Small intestine (tissue), 7 donors: ENCODE results near the gene PAPPA2. TPM values are rescaled to one million over a fixed set of nuclear protein-coding genes. Genes with fewer than 3 reads are reported as not detected.

Experiments used
- DNase-seq, 2 donors: peaks; one replicate each; pipeline versions ENCODE4 v3.0.0 to v3.0.0-alpha.2; 2013
- FAIRE-seq: peaks from 2 replicates; lab custom pipeline; 2012; peaks lifted over from hg19 to GRCh38; lab: Jason Lieb, UNC
- H3K27ac ChIP-seq, 3 donors: one replicate each; pipeline ENCODE4 v1.5.1; 2013; ENCODE audit warnings: low read length in 2 of 3, mild to moderate bottlenecking in 2 of 3, control low read depth in 1 of 3, inconsistent platforms in 1 of 3, low read depth in 1 of 3, moderate library complexity in 1 of 3
- H3K27me3 ChIP-seq, 3 donors: one replicate each; pipeline ENCODE4 v1.6.1; 2013; ENCODE audit warnings: low read length in 3 of 3, inconsistent platforms in 1 of 3; ENCODE audit not compliant: control insufficient read depth in 3 of 3, insufficient read depth in 3 of 3
- H3K36me3 ChIP-seq, 3 donors: one replicate each; pipeline ENCODE4 v1.6.1; 2013; ENCODE audit warnings: low read length in 3 of 3, inconsistent platforms in 1 of 3, low read depth in 1 of 3, mild to moderate bottlenecking in 1 of 3, moderate library complexity in 1 of 3; ENCODE audit not compliant: control insufficient read depth in 3 of 3, insufficient read depth in 2 of 3
- H3K4me1 ChIP-seq, 3 donors: one replicate each; pipeline ENCODE4 v1.6.1; 2013; ENCODE audit warnings: low read length in 2 of 3, inconsistent platforms in 1 of 3, low read depth in 1 of 3, mild to moderate bottlenecking in 1 of 3, moderate library complexity in 1 of 3; ENCODE audit not compliant: control insufficient read depth in 3 of 3, insufficient read depth in 2 of 3
- H3K4me3 ChIP-seq, 3 donors: one replicate each; pipeline ENCODE4 v1.5.1; 2013; ENCODE audit warnings: low read length in 3 of 3, control low read depth in 1 of 3, inconsistent platforms in 1 of 3, low read depth in 1 of 3, mild to moderate bottlenecking in 1 of 3, moderate library complexity in 1 of 3
- H3K9me3 ChIP-seq, 2 donors: one replicate each; pipeline ENCODE4 v1.6.1; 2013; ENCODE audit warnings: low read depth in 1 of 2, low read length in 1 of 2; ENCODE audit not compliant: control insufficient read depth in 2 of 2, insufficient read depth in 1 of 2
- WGBS, 3 donors: extraction: QIAGEN DNeasy Blood & Tissue Kit; methylation state at CpG; one replicate each; pipeline ENCODE4 v1.1.7; 2013; 5-methylcytosine and 5-hydroxymethylcytosine counted together
- polyA plus RNA-seq, 4 donors: library from polyadenylated mRNA; stranded (reverse) in 3 of 4; unstranded in 1 of 4; fragments of 200-250 nt in 3 of 4; fragments of 120-200 nt in 1 of 4; gene quantifications; one replicate each; pipeline versions ENCODE4 v1.2.1 to v1.2.3, GENCODE V29; 2013
- donor health status: healthy with polysubstance abuse.
- donor health status: control.
- donor health status: control.
- donor health status: Bipolar disorder and iron deficiency.
- donor health status: healthy.

PAPPA2 gene
- polyA plus RNA-seq, 4 donors: 0.03 to 0.12 TPM; not detected in 2

DNA sequence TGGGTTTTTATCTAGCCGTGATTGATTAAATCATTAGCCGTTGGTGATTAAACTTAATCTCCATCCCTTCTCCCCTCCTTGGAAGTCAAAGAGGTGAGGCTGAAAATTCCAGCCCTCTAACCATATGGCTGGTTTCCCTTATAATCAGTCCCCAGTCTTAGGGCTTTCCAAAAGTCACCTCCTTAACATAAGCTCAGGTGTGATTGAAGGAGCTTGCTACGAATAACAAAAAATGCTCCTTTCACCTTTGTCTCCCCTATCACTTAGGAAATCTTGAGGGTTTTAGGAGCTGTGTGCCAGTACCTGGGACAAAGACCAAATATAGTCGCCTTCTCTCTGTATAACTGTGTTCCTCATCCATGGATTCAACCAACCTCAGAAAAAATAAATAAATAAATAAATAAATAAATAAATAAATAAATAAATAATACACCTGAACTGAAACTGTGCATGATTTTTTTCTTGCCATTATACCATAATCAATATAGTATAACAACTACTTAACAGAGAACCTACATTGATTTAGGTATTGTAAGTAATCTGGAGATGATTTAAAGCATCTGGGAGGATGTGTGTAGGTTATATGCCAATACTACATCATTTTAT is 82.2 kb downstream of the PAPPA2 start:
- no peaks in the 10 kb centered on the region for H3K36me3 ChIP-seq
- H3K9me3 ChIP-seq: no peaks in the 10 kb centered on the region
- no peaks in the 10 kb centered on the region for H3K4me1 ChIP-seq
- H3K27me3 ChIP-seq: peaks cover 0 to 4% (median 0%) of the 10 kb centered on the region in 3 donors
- WGBS, 3 donors: 75 to 83% (median 80%) methylated on average over 4 of the region's 4 CpGs
- H3K27ac ChIP-seq: no peak overlapping the region
- FAIRE-seq (no peak), DNase-seq (no peak)
- no peak overlapping the region for H3K4me3 ChIP-seq

DNA sequence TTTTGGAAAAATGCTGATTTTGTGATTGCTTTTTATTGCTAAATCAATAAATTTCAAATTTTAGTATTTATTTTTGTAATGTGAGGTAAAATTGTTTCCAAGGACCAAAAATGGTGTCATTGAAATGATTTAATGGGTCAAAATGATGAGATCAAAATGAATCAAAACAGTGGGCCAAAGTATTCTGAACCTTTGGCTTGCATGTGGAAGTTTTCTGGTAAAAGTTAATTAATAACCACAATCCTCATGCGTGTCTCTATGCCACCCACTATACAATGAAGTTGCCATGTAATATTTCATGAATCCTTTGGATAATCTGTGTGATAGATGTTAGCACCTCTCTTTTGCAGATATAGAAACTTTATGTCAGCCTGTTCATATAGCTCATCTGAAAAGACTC is 83.8 kb downstream of the PAPPA2 start:
- Histone ChIP-seq H3K27me3 (peaks cover 0 to 7% (median 0%) of the 10 kb centered on the region in 3 donors), H3K27ac (no peak overlapping the region), H3K9me3 (no peaks in the 10 kb centered on the region), H3K4me1 (no peaks in the 10 kb centered on the region), H3K4me3 (no peak overlapping the region), H3K36me3 (no peaks in the 10 kb centered on the region)
- WGBS, 3 donors: 4 to 64% (median 41%) methylated on average over 1 of the region's 1 CpG
- FAIRE-seq (no peak), DNase-seq (no peak)

GRCh38 chr1:176551146-176551545 is 88.2 kb downstream of the PAPPA2 start:
- FAIRE-seq: no peak
- Histone ChIP-seq H3K27me3 (peaks cover 0 to 17% (median 0%) of the 10 kb centered on the region in 3 donors), H3K4me1 (no peaks in the 10 kb centered on the region), H3K36me3 (no peaks in the 10 kb centered on the region), H3K9me3 (no peaks in the 10 kb centered on the region), H3K4me3 (no peak overlapping the region), H3K27ac (no peak overlapping the region)
- 65 to 83% (median 80%) methylated on average over 6 of the region's 6 CpGs for WGBS, 3 donors
- no peak for DNase-seq

DNA sequence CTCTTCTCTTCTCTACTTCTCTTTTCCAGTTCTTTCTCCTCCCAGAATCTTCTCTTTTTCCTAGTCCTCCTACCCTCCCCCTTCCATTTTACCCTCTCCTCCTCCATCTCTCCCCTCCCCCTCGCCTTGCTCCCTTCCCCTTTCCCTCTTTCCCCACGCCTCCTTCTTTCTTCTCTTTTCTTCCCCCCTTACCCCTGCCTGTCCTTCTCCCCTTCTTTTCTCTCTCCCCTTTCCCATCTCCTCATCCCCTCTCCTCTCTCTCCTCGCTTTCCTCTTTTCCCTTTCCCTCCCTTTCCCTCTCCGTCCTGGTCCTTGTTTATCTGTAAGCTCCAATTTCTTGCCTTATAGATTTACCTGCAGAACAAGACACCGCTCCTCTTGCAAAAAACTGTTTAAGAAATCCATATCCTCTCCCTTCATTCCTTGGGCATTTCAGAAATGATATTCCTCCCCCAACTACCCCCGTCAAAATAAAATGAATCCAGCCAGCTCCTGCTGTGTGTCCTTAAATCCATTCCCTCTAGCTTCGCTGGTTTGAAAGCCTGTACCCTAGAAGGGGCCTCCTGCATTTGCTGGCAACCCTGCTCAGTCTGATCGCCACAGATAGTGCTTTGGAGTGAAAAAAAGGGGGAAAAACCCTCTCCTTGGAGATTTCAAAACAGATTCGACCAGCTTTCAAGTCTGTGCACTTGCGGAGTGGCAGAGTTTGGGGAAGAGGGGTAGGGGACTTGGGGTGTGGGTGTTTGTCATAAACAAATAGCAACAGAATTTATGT is 89.4 kb downstream of the PAPPA2 start:
- H3K36me3 ChIP-seq: no peaks in the 10 kb centered on the region
- no peak overlapping the region for H3K4me3 ChIP-seq
- H3K9me3 ChIP-seq: no peaks in the 10 kb centered on the region
- H3K27me3 ChIP-seq: peaks cover 0 to 18% (median 0%) of the 10 kb centered on the region in 3 donors
- H3K27ac ChIP-seq: no peak overlapping the region
- DNase-seq: peak in 1 of 2 donors; percentile 2
- no peaks in the 10 kb centered on the region for H3K4me1 ChIP-seq
- 16 to 18% (median 17%) methylated on average over 10 of the region's 10 CpGs for WGBS, 3 donors
- no peak for FAIRE-seq

DNA sequence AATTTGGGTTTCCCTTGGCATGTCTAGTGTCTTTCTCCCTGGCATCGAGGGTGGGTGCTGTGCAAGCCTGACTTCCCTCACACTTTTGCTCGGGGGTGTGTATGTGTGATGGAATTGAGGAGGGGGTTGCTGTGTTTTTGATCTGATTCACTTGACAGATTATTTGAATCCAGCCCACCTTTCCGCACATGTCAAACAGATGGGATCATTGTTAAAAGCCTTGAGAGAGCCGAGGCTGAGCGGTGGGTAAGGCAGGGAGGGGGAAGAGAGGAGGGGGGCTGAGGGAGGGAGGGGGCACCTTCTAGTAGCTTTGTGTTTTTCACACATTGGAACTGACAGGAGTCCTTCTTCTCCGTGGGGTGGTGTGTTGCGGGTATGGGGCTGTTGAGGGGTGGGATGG is 90.0 kb downstream of the PAPPA2 start:
- Histone ChIP-seq H3K27me3 (peaks cover 0 to 22% (median 0%) of the 10 kb centered on the region in 3 donors), H3K9me3 (no peaks in the 10 kb centered on the region), H3K4me3 (no peak overlapping the region), H3K36me3 (no peaks in the 10 kb centered on the region), H3K27ac (no peak overlapping the region), H3K4me1 (no peaks in the 10 kb centered on the region)
- DNase-seq: no peak
- WGBS, 3 donors: 15 to 20% (median 19%) methylated on average over 7 of the region's 7 CpGs
- FAIRE-seq: no peak

GRCh38 chr1:176556288-176556687 is 93.3 kb downstream of the PAPPA2 start:
- Histone ChIP-seq H3K4me3 (no peak overlapping the region), H3K27ac (no peak overlapping the region), H3K9me3 (no peaks in the 10 kb centered on the region), H3K36me3 (no peaks in the 10 kb centered on the region), H3K4me1 (no peaks in the 10 kb centered on the region), H3K27me3 (peaks cover 0 to 21% (median 0%) of the 10 kb centered on the region in 3 donors)
- 74 to 83% (median 75%) methylated on average over 6 of the region's 6 CpGs for WGBS, 3 donors
- FAIRE-seq (no peak), DNase-seq (no peak)

- H3K27ac ChIP-seq: no peak overlapping the region
- no peaks in the 10 kb centered on the region for H3K9me3 ChIP-seq
- peaks cover 0 to 13% (median 0%) of the 10 kb centered on the region in 3 donors for H3K27me3 ChIP-seq
- H3K4me3 ChIP-seq: no peak overlapping the region
- H3K4me1 ChIP-seq: no peaks in the 10 kb centered on the region
- no peak for FAIRE-seq
- 14 to 62% (median 34%) methylated on average over 2 of the region's 2 CpGs for WGBS, 3 donors
- H3K36me3 ChIP-seq: no peaks in the 10 kb centered on the region
- peak; percentile 4 to 11 for DNase-seq
Measured at GRCh38 chr1:176557543-176558258, 94.7 kb downstream of the PAPPA2 start.

DNA sequence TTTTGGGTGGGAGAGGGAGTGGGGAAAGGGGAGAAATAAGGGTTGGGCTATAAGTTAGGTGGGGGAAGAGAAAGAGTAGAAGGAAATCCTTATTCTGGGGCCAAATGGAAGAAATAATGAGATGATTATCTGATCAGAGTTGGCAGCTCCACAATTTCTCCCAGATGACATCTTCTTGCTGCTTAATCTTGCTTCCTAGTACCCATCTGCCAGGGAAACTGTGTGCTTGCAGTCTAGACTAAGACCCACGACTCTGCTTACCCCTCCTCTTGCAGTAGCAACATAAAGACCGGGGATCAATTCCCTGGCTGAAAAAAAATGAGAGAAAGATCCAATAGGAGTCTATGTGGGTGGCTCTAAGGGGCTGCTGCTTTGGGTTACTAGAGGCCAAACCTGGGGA is 95.6 kb downstream of the PAPPA2 start:
- Histone ChIP-seq H3K27me3 (peaks cover 0 to 8% (median 0%) of the 10 kb centered on the region in 3 donors), H3K9me3 (no peaks in the 10 kb centered on the region), H3K27ac (no peak overlapping the region), H3K4me1 (no peaks in the 10 kb centered on the region), H3K4me3 (no peak overlapping the region), H3K36me3 (no peaks in the 10 kb centered on the region)
- FAIRE-seq (no peak), DNase-seq (no peak)
- WGBS, 3 donors: 23 to 29% (median 24%) methylated on average over 2 of the region's 2 CpGs
